Skin epidermis (tissue), 12 donors: Measurements from ENCODE around the gene IER5.
"Not testable (repeated sequence)": the region's sequence is repeated elsewhere in the genome, so short reads cannot be mapped to it uniquely, and the experiment has no call there.

Source experiments
- H3K27ac ChIP-seq, 21 experiments: fragments of 200-600 bp; sonication (generic) in 11 of 21; one replicate each; pipeline ENCODE4 v1.5.0; 2020; ENCODE audit warnings: mild to moderate bottlenecking in 3 of 21, inconsistent platforms in 2 of 21, moderate library complexity in 2 of 21
- H3K4me3 ChIP-seq, 7 experiments: fragments of 200-600 bp; sonication (generic) in 2 of 7; one replicate each; pipeline ENCODE4 v1.5.0; 2020; ENCODE audit warnings: inconsistent platforms in 2 of 7, mild to moderate bottlenecking in 2 of 7, moderate library complexity in 1 of 7

Gene IER5

DNA sequence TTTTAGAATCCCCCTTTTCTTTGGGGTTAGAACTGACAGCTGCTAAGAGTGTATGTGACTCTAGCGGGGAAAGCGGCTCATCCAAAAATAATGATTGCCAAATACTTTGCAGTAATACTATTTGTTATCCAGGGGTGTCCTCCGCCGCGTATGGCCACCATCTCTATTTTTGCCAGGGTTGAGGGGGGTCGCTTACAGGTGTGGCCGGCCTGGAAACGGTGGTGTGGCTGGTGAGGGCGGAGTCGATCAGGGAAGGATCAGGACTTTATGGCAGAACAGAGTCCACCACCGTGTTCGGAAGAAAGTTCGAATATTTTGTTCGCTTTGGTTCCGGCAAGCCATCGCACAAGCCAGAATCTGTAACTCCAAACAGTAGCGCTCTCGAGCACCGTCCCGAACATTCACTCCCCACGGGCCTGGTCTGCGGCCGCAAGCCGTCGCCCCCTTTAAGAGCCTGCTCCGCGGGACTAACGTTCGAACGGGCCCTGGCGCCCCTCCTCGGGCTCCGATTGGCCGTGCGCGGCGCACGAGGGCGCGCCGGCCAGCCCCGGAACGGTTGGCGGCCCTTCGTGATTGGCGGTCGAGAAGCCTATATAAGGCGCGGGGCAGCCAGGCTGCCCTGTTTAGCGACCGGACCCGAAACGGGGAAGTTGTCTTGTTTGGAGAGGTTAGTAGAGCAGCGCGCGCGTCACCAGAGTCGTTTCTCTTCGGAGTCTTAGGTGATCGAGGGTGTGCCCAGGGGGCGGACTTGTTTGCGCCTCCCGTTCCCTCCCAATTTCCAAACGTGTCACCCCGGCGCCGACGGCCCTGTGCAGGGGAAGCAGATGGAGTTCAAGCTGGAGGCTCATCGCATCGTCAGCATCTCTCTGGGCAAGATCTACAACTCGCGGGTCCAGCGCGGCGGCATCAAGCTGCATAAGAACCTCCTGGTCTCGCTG lies at the start of gene IER5:
Gene IER5 (plus strand): TSS at position 622 of the 938 bp plus-strand sequence. CDS start 203 bp downstream, at position 825.
- Histone ChIP-seq H3K4me3 (peak within 1 kb of the TSS; percentile 72 to 93 (median 82)), H3K27ac (peak within 1 kb of the TSS; percentile 81 to 99 (median 93))

DNA sequence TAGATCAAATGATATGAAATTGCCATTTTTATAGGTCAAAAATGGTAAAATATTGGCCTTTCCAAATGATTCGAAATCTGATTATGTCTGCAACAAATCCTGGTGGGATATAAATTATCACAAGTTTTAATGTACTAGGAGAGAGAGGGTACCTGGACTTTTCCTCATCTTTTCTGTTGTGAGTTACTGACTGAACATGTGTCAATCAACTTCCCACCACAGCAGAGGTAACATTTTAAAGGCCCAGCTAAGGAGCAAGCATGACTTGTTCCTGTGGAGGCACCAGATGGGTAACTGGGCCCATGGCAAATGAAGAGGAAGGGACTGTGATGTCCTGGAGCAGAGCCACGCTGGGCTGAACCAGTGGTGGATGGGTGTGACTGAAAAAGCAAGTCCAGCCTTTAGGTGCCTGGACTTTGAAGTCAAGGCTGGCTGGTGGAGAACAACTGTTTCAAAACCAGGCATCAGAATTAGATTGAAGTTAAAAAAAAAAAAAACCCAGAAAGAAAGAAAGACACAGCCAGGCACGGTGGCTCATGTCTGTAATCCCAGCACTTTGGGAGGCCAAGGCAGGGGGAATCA lies 48.1 kb upstream of the IER5 start:
- Histone ChIP-seq H3K4me3 (no peak overlapping the region), H3K27ac (peak overlapping the region in 1 of 21 experiments; percentile 17)

GRCh38 chr1:181043025-181043888 lies 45.2 kb upstream of the IER5 start:
- Histone ChIP-seq H3K27ac (peak overlapping the region in 7 of 21 experiments; percentile 2 to 83 (median 51)), H3K4me3 (no peak overlapping the region)

GRCh38 chr1:181044449-181044966 lies 44.0 kb upstream of the IER5 start:
- Histone ChIP-seq H3K27ac (peak overlapping the region in 17 of 21 experiments; percentile 1 to 83 (median 50)), H3K4me3 (no peak overlapping the region)

DNA sequence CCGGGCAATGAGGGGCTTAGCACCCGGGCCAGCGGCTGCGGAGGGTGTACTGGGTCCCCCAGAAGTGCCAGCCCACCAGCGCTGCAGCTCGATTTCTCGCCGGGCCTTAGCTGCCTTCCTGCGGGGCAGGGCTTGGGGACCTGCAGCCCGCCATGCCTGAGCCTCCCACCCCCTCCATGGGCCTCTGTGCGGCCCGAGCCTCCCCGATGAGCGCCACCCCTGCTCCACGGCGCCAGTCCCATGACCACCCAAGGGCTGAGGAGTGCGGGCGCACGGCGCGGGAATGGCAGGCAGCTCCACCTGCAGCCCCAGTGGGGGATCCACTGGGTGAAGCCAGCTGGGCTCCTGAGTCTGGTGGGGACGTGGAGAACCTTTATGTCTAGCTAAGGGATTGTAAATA lies 42.6 kb upstream of the IER5 start:
- H3K4me3 ChIP-seq, result peak overlapping the region in 1 of 7 experiments; percentile 1
- H3K27ac ChIP-seq, result not testable (repeated sequence)

DNA sequence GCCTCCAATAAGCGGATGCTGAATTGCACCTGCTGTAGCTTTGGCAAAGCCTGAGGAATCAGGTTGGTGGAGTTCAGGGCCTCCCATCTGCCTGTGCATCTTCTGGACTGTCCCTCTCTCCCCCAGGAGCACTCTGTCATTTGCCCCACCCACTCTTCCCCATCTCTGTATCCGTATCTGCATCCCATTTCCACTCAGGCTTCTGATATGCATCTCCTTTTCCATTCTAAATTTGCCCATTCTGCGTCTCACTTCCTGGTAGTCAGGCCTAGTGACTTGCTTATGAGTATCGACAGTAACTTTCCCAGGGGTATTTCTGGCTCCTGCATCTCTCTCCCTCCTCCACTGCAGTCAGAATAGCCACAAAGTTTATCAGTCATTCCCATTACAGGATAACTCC lies 39.1 kb upstream of the IER5 start:
- no peak overlapping the region for H3K4me3 ChIP-seq
- H3K27ac ChIP-seq, result no peak overlapping the region

DNA sequence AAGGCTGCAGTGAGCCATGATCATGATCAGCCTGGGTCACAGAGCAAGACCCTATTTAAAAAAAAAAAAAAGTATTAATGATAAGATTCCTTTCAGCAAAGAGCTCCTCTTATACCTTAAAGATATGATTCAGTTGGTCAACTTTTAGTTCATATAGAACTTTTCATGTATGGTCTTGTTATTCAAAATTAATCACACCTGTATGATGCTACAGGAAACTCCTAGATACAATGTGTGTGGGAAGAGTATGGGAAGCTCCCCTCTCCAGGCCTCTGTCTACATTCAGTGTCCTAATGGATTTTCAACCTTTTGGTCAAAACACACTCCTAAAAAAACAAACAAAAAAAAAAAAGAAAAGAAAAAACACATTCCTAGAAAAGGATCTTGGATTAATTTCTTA lies 37.6 kb upstream of the IER5 start:
- no peak overlapping the region for H3K27ac ChIP-seq
- H3K4me3 ChIP-seq, result no peak overlapping the region

GRCh38 chr1:181056560-181056959 lies 31.9 kb upstream of the IER5 start:
- no peak overlapping the region for H3K27ac ChIP-seq
- no peak overlapping the region for H3K4me3 ChIP-seq

GRCh38 chr1:181057079-181057478 lies 31.4 kb upstream of the IER5 start:
- Histone ChIP-seq H3K4me3 (no peak overlapping the region), H3K27ac (no peak overlapping the region)

DNA sequence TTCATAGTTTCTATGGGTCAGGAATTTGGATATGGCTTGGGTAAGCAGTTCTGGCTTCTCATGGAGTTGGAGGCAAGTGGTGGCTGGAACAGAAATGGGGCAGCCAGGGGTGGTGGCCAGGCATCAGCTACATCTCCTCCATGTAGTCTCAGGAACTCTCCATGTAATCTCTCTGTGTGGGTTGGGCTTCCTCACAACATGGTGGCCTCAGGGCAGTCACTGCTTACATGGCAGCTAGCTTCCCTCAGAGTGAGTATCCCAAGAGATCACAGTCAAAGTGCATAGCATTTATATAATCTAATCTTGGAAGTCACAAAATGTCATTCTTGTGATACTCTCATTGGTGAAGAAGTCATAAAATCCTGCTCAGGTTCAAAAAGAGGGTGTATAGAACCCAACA lies 29.1 kb upstream of the IER5 start:
- H3K27ac ChIP-seq, result no peak overlapping the region

DNA sequence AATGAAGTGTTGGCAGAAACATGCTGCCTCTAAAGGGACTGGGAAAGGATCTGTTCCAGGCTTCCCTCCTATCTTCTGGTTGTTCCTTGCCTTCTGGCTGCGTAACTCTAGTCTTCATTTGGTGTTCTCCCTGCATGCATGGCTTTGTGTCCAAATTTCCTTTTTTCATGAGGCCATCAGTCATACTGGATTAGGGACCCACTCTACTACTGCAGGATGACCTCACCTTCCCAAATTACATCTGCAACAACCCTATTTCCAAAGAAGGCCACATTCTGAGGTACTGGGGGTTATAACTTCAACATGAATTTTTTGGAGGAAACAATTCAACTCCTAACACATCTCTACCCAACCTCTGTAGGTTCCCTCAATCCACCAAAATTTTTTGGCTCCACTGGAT lies 28.4 kb upstream of the IER5 start:
- no peak overlapping the region for H3K27ac ChIP-seq

More for the DNA sequence above, 29.1 kb upstream of the IER5 start:
- H3K4me3 ChIP-seq, result no peak overlapping the region

GRCh38 chr1:181060947-181061346 lies 27.6 kb upstream of the IER5 start:
- H3K4me3 ChIP-seq, H3K27ac ChIP-seq: not testable (repeated sequence)

More for the DNA sequence above, 28.4 kb upstream of the IER5 start:
- no peak overlapping the region for H3K4me3 ChIP-seq

- Histone ChIP-seq H3K4me3 (no peak overlapping the region), H3K27ac (peak overlapping the region in 3 of 21 experiments; percentile 68 to 83 (median 76))
Measured at GRCh38 chr1:181061487-181061886, 27.0 kb upstream of the IER5 start.

- H3K27ac ChIP-seq, result peak overlapping the region in 19 of 21 experiments; percentile 3 to 83 (median 66)
- H3K4me3 ChIP-seq, result peak overlapping the region in 1 of 7 experiments; percentile 12
Measured at GRCh38 chr1:181061891-181062835, 26.3 kb upstream of the IER5 start.

DNA sequence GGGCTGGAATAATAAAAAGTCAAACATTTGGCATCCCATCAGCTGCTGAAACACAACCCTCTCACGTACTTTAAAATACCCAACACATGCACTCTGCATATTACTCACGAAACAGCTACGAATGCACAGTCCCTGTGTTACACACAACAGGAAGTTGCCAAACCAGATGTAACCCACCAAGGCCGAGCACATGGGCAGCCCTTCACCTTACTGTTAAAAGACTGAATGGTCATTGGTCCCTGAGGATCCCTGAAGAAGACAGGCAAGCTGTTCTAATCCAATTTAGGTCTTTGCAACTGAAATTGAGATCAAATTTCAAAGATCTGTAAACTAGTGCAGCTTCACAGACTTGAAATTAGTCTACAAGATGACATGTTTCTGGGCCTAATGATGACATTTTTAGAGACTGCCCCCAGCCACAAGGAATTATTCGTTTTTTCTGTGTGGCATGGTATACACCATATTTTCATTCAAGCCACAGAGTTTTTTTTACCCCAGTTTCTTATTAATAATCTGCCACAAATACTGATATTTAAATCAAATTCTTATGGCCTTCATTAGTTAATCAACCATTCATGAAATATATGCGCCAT lies 25.6 kb upstream of the IER5 start:
- no peak overlapping the region for H3K4me3 ChIP-seq
- peak overlapping the region in 18 of 21 experiments; percentile 3 to 83 (median 64) for H3K27ac ChIP-seq

DNA sequence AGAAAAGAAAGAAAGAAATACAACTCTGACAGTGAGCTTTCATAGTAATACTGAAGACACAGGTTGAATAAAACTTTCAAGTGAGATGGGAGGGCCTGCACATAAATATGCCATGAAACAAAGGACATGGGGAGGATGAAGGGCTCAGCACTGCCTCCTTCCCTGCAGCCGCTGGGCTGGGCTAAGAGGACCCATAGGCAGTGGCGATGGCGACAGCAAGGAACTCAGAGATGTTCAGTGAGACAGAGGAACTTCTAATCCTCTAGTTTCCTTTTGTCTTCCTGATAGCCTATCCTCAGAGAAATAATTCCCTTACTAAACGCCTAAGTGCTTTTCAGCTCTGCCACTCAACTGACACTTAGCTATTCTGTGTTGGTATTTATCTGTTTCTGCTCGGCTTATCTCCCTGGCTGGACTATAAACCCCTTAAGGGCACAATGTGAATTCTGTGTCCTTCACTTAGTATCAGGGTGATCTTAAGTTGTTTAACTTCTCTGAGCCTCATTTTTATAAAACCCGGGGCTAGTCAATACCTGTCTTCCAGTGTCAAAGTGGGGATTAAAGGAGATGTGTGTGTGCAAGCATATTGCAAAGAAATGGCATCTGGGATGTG lies 24.4 kb upstream of the IER5 start:
- H3K27ac ChIP-seq, result no peak overlapping the region
- H3K4me3 ChIP-seq, result no peak overlapping the region

GRCh38 chr1:181064702-181065101 lies 23.8 kb upstream of the IER5 start:
- no peak overlapping the region for H3K4me3 ChIP-seq

GRCh38 chr1:181073638-181074037 lies 14.9 kb upstream of the IER5 start:
- no peak overlapping the region for H3K27ac ChIP-seq
- H3K4me3 ChIP-seq, result no peak overlapping the region

More at GRCh38 chr1:181064702-181065101, 23.8 kb upstream of the IER5 start:
- H3K27ac ChIP-seq, result no peak overlapping the region
